Mesenchymal stem cell (in vitro differentiated cells and primary cell): ENCODE results near the gene EIF5AL1.
"Not testable (repeated sequence)": the region's sequence is repeated elsewhere in the genome, so short reads cannot be mapped to it uniquely, and the experiment has no call there.

Source experiments
- DNase-seq: peaks from one replicate; pipeline ENCODE4 v3.0.0-alpha.2; 2013
- H2AFZ ChIP-seq: one replicate; pipeline ENCODE4 v1.6.1; 2013; ENCODE audit warnings: low read depth, mild to moderate bottlenecking, control low read depth, inconsistent platforms, low read length, moderate library complexity
- H2AK5ac ChIP-seq: 2 replicates; pipeline ENCODE4 v1.6.1; 2013; ENCODE audit warnings: low read length, moderate library complexity, mild to moderate bottlenecking, inconsistent platforms; ENCODE audit not compliant: severe bottlenecking
- H2BK120ac ChIP-seq: one replicate; pipeline ENCODE4 v1.6.1; 2013; ENCODE audit warnings: low read depth, mild to moderate bottlenecking, inconsistent platforms, low read length, moderate library complexity
- H2BK12ac ChIP-seq, 2 experiments: one replicate each; pipeline ENCODE4 v1.6.1; 2013; ENCODE audit warnings: inconsistent platforms in 2 of 2, low read length in 2 of 2, mild to moderate bottlenecking in 2 of 2, moderate library complexity in 2 of 2, control low read depth in 1 of 2
- H2BK15ac ChIP-seq: one replicate; pipeline ENCODE4 v1.6.1; 2013; ENCODE audit warnings: mild to moderate bottlenecking, low read depth, inconsistent platforms; ENCODE audit not compliant: poor library complexity, severe bottlenecking
- H2BK5ac ChIP-seq: 2 replicates; pipeline ENCODE4 v1.6.1; 2013; ENCODE audit warnings: low read depth, mild to moderate bottlenecking, low read length, control low read depth, inconsistent platforms; ENCODE audit not compliant: poor library complexity, severe bottlenecking
- H3K14ac ChIP-seq, 2 experiments: one replicate each; pipeline ENCODE4 v1.6.1; 2013; ENCODE audit warnings: inconsistent platforms in 2 of 2, low read length in 2 of 2, control low read depth in 1 of 2, mild to moderate bottlenecking in 1 of 2, moderate library complexity in 1 of 2
- H3K18ac ChIP-seq, 2 experiments: one replicate each; pipeline ENCODE4 v1.6.1; 2013; ENCODE audit warnings: inconsistent platforms in 2 of 2, low read length in 2 of 2, control low read depth in 1 of 2, low read depth in 1 of 2, mild to moderate bottlenecking in 1 of 2
- H3K23ac ChIP-seq, 2 experiments: one replicate each; pipeline ENCODE4 v1.6.1; 2013; ENCODE audit warnings: inconsistent platforms in 2 of 2, low read length in 2 of 2, mild to moderate bottlenecking in 2 of 2, moderate library complexity in 2 of 2, control low read depth in 1 of 2
- H3K27ac ChIP-seq: 2 replicates; pipeline ENCODE4 v1.5.1; 2013; ENCODE audit warnings: mild to moderate bottlenecking, moderate library complexity, low read length, control low read depth, inconsistent platforms; ENCODE audit not compliant: poor library complexity, severe bottlenecking
- H3K27me3 ChIP-seq, 2 experiments: 2 replicates each; pipeline versions ENCODE4 v1.6.1 to v1.7.0; 2013; ENCODE audit warnings: low read length in 2 of 2, mild to moderate bottlenecking in 2 of 2, moderate library complexity in 2 of 2, control low read depth in 1 of 2, inconsistent platforms in 1 of 2; ENCODE audit not compliant: control insufficient read depth in 1 of 2, insufficient read depth in 1 of 2
- H3K36me3 ChIP-seq, 2 experiments: 2 replicates each; pipeline versions ENCODE4 v1.6.1 to v1.7.0; 2013; ENCODE audit warnings: low read length in 2 of 2, control low read depth in 1 of 2, inconsistent platforms in 1 of 2, low read depth in 1 of 2, mild to moderate bottlenecking in 1 of 2; ENCODE audit not compliant: insufficient read depth in 2 of 2, control insufficient read depth in 1 of 2
- H3K4ac ChIP-seq, 2 experiments: one replicate each; pipeline ENCODE4 v1.6.1; 2013; ENCODE audit warnings: inconsistent platforms in 2 of 2, low read length in 2 of 2, mild to moderate bottlenecking in 2 of 2, moderate library complexity in 2 of 2, control low read depth in 1 of 2, low read depth in 1 of 2
- H3K4me1 ChIP-seq: 2 replicates; pipeline ENCODE4 v1.6.1; 2013; ENCODE audit warnings: low read depth, low read length, control low read depth; ENCODE audit not compliant: control insufficient read depth, insufficient read depth
- H3K4me2 ChIP-seq: 2 replicates; pipeline ENCODE4 v1.6.1; 2013; ENCODE audit warnings: low read length, mild to moderate bottlenecking, inconsistent platforms; ENCODE audit not compliant: poor library complexity, severe bottlenecking
- H3K4me3 ChIP-seq, 2 experiments: 2 replicates each; pipeline versions ENCODE4 v1.5.1 to v1.7.0; 2013; ENCODE audit warnings: low read length in 2 of 2, mild to moderate bottlenecking in 2 of 2, control low read depth in 1 of 2, low read depth in 1 of 2; ENCODE audit not compliant: insufficient read depth in 1 of 2
- H3K79me1 ChIP-seq: replicated peaks from 2 replicates; pipeline ENCODE4 v1.6.1; 2013; ENCODE audit warnings: mild to moderate bottlenecking, control low read depth, low read length, inconsistent platforms; ENCODE audit not compliant: poor library complexity, severe bottlenecking
- H3K9ac ChIP-seq: 2 replicates; pipeline ENCODE4 v1.7.0; 2013; ENCODE audit warnings: mild to moderate bottlenecking, low read length, moderate library complexity
- H3K9me3 ChIP-seq: 2 replicates; pipeline ENCODE4 v1.7.0; 2013; ENCODE audit warnings: mild to moderate bottlenecking, low read length; ENCODE audit not compliant: control insufficient read depth
- H4K8ac ChIP-seq: one replicate; pipeline ENCODE4 v1.6.1; 2013; ENCODE audit warnings: inconsistent platforms, mild to moderate bottlenecking, low read length, moderate library complexity
- H4K91ac ChIP-seq: one replicate; pipeline ENCODE4 v1.6.1; 2013; ENCODE audit warnings: mild to moderate bottlenecking, low read length, inconsistent platforms
- WGBS: methylation state at CpG from one replicate; pipeline ENCODE4 v1.1.7; 2013; ENCODE audit warnings: mixed read lengths; 5-methylcytosine and 5-hydroxymethylcytosine counted together

Gene EIF5AL1

DNA sequence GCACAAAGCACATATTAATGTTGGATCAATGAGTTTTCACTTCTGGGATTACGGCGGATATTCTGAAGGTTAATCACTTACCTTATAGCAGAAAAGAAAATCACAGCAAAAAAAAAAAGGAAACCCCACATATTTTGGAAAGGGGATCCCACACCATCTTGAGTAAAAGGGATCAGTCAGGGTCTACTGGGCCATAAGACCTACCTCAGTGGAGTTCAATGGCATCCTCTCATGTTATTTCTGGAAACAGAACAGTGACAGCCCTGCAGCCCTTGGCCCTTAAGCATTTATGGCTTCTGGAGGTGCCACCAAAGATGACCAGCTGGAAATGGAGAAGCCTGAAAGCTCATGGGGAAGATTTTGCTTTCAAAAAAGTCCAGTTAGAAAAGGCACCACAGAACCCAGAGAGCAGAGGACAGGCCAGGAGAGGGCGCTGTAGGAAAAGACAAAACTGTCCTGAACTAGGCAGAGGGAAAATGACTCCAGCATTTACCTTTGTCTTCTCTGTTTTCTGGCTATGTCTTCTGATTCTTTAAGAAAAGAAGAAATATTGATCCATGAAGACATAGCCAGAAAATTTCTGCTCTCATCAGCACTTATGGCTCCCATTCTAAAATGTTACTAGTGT lies 2.9 kb upstream of the EIF5AL1 start:
- H3K23ac ChIP-seq, H3K4me2 ChIP-seq, DNase-seq, H4K8ac ChIP-seq, H3K79me1 ChIP-seq, H4K91ac ChIP-seq, H3K4me1 ChIP-seq, H3K4me3 ChIP-seq, H3K14ac ChIP-seq, H3K27ac ChIP-seq, H3K36me3 ChIP-seq, H2BK120ac ChIP-seq, H3K9me3 ChIP-seq, H3K4ac ChIP-seq, H3K18ac ChIP-seq, H2BK15ac ChIP-seq, H2BK12ac ChIP-seq, H3K9ac ChIP-seq, H2AFZ ChIP-seq, H2BK5ac ChIP-seq, H2AK5ac ChIP-seq: not testable (repeated sequence)
- H3K27me3 ChIP-seq: peaks cover 14 to 19% of the 10 kb centered on the region in 2 experiments
- no CpG with 5 or more reads among the region's 3 CpGs for WGBS

DNA sequence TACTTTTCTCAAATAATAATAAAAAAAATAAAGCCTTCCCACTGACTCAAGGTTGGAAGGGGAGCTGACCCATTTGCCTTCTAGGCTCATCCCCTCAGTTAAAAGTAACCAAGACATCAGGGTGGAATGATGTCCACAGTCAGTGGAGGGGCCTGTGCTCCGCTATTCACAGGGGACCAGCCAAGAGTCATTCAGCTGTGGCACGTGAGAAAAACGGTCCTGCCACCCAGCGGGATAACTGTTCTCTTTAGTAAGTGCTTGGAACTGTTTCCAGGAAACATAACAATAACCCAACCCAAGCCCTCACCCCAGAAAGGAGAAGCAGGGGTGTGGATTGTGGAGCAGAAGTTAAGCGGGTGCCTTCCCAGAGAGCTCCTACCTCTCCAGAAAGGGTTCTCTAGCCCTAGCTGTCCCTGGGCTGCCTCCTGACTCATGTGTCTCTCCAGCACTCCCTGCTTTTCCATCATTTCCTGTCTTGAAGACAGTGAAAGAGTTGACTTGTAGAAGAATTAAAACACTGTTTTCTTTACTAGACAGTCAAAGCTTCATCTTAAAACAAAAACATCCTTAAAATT lies 2.3 kb upstream of the EIF5AL1 start:
- H2BK5ac ChIP-seq, H2BK120ac ChIP-seq, H3K14ac ChIP-seq, H4K91ac ChIP-seq, H3K23ac ChIP-seq, H4K8ac ChIP-seq, H3K18ac ChIP-seq, H3K9ac ChIP-seq, H3K79me1 ChIP-seq, H3K9me3 ChIP-seq, H3K27ac ChIP-seq, H2BK15ac ChIP-seq, DNase-seq, H2AK5ac ChIP-seq, H3K4me3 ChIP-seq, H3K4me1 ChIP-seq, H2AFZ ChIP-seq, H2BK12ac ChIP-seq, H3K36me3 ChIP-seq, H3K4ac ChIP-seq, H3K4me2 ChIP-seq: not testable (repeated sequence)
- H3K27me3 ChIP-seq: peaks cover 14 to 19% of the 10 kb centered on the region in 2 experiments
- WGBS: no CpG with 5 or more reads among the region's 5 CpGs

DNA sequence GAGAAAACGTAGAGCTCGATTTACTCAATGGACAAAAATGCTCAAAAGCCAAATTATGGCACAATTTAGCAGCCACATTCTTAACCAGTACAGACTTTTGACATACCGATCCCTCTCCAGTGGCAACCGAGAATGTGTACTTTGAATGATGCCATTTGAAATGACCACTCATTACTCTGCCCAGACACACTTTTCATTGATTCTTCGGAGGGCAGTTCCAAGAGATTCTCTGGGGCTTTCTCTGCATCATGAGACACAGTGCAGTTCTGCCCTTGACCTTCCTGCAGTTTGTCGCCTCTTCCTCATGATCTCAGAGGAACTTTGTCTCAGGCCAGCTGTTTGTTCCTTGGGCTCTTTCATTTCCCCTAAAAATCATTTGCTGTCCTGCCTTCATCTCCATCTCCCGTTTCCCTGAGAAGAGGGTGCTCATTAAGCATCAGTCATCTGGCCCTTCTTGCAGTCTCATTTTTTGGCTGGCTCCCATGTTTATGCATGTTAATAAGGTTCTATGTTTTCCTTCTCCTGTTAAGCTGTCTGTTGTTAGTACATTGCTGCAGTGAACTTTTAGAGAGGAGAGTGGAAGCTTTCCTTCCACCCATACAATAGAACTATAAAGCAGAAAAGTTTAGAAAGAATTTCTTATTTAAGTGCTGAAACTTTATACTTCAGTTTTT lies 4.3 kb downstream of the EIF5AL1 start:
- not testable (repeated sequence) for H3K36me3 ChIP-seq, H3K4me2 ChIP-seq, H3K9me3 ChIP-seq, H3K27ac ChIP-seq, H3K27me3 ChIP-seq, H3K4me1 ChIP-seq, H4K91ac ChIP-seq, H3K23ac ChIP-seq, H3K18ac ChIP-seq, H3K4me3 ChIP-seq, H4K8ac ChIP-seq, H3K79me1 ChIP-seq, H3K4ac ChIP-seq, H2BK12ac ChIP-seq, H2BK5ac ChIP-seq, H3K14ac ChIP-seq, H2AK5ac ChIP-seq, H3K9ac ChIP-seq, H2AFZ ChIP-seq, H2BK120ac ChIP-seq, H2BK15ac ChIP-seq
- 65% methylated on average over 4 of the region's 7 CpGs for WGBS
- peak; percentile 8 for DNase-seq

DNA sequence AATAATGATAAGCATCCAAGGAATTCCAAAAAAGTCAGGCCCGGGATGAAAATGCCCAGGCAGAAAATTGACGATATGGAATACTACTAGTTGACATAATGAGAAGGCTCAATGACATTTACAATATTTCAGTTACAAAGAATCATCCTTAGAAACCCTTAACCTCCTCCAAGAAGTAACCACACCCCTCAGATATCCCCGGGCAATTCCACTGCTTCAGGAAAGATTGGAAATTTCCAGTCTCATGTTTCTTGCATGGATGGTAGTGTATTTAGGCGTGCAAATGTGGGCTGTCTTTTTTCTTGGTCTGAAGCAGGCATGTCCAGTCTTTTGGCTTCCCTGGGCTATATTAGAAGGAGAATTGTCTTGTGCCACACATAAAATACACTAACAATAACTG lies 5.2 kb downstream of the EIF5AL1 start:
- H2AFZ ChIP-seq, H2BK120ac ChIP-seq, H3K23ac ChIP-seq, H3K14ac ChIP-seq, H2AK5ac ChIP-seq, H3K4me2 ChIP-seq, DNase-seq, H3K27me3 ChIP-seq, H2BK12ac ChIP-seq, H2BK15ac ChIP-seq, H3K4me3 ChIP-seq, H3K9me3 ChIP-seq, H4K8ac ChIP-seq, H3K9ac ChIP-seq, H4K91ac ChIP-seq, H3K18ac ChIP-seq, H3K4me1 ChIP-seq, H3K79me1 ChIP-seq, H3K36me3 ChIP-seq, H2BK5ac ChIP-seq, H3K4ac ChIP-seq, H3K27ac ChIP-seq: not testable (repeated sequence)
- WGBS: no CpG with 5 or more reads among the region's 4 CpGs
